IMR-90 (cell line): Measurements from ENCODE around the gene LBH. TPM values are rescaled to one million over a fixed set of nuclear protein-coding genes. Genes with fewer than 3 reads are reported as not detected.

Experiments used
- ATAC-seq: fragments of 200-7000 bp; cut with Tn5 transposase; 2 replicates; pipeline ENCODE4 v1.9.1; 2020; ENCODE audit warnings: low read depth, mild to moderate bottlenecking, moderate library complexity
- BruUV-seq: library from RNA; stranded (reverse); fragments of 400-500 nt; replicated peaks from 2 replicates; lab custom pipeline; 2021; lab: Mats Ljungman, UMichigan
- CTCF ChIA-PET: fragments of 300-600 bp; formaldehyde crosslinking; extraction: SDS; loops from one replicate; lab custom pipeline; 2021; ENCODE audit warnings: antibody characterized with exemption; lab: Yijun Ruan, JAX
- POLR2A ChIA-PET: fragments of 300-600 bp; sonication (Branson Sonifier 250); formaldehyde crosslinking; loops from one replicate; lab custom pipeline; 2022; ENCODE audit warnings: antibody characterized with exemption; ENCODE audit not compliant: unreplicated experiment; lab: Charles Lee
- DNase-seq: peaks from one replicate; pipeline ENCODE4 v3.0.0; 2013
- H2AFZ ChIP-seq: replicated peaks from 2 replicates; pipeline ENCODE3; 2013; ENCODE audit warnings: low read length, mild to moderate bottlenecking; ENCODE audit not compliant: poor library complexity
- H2AK5ac ChIP-seq: 2 replicates; pipeline ENCODE4 v1.6.1; 2013; ENCODE audit warnings: low read depth, low read length, inconsistent platforms
- H2AK9ac ChIP-seq: replicated peaks from 2 replicates; pipeline ENCODE3; 2013; ENCODE audit warnings: mild to moderate bottlenecking, low read depth, low read length, moderate library complexity; ENCODE audit not compliant: poor library complexity
- H2BK120ac ChIP-seq: 2 replicates; pipeline ENCODE4 v1.6.1; 2013; ENCODE audit warnings: low read depth, low read length, inconsistent platforms
- H2BK15ac ChIP-seq: 3 replicates; pipeline ENCODE4 v1.6.1; 2013; ENCODE audit warnings: low read depth, low read length, inconsistent platforms
- H2BK20ac ChIP-seq: 2 replicates; pipeline ENCODE4 v1.6.1; 2013; ENCODE audit warnings: low read depth, mild to moderate bottlenecking, inconsistent platforms, low read length, moderate library complexity
- H2BK5ac ChIP-seq: 2 replicates; pipeline ENCODE4 v1.6.1; 2013; ENCODE audit warnings: mild to moderate bottlenecking, low read depth, low read length, inconsistent platforms; ENCODE audit not compliant: poor library complexity, severe bottlenecking
- H3K14ac ChIP-seq: replicated peaks from 2 replicates; pipeline ENCODE4 v1.6.1; 2013; ENCODE audit warnings: low read depth, low read length, inconsistent platforms
- H3K18ac ChIP-seq: 2 replicates; pipeline ENCODE4 v1.6.1; 2013; ENCODE audit warnings: low read depth, low read length, control low read depth
- H3K23ac ChIP-seq: 2 replicates; pipeline ENCODE4 v1.6.1; 2013; ENCODE audit warnings: low read depth, low read length, inconsistent platforms
- H3K27ac ChIP-seq: 2 replicates; pipeline ENCODE4 v1.5.1; 2013; ENCODE audit warnings: mild to moderate bottlenecking, control low read depth, low read length; ENCODE audit not compliant: insufficient read depth
- H3K27me3 ChIP-seq: 2 replicates; pipeline ENCODE4 v1.6.1; 2013; ENCODE audit warnings: low read length; ENCODE audit not compliant: control insufficient read depth, insufficient read depth
- H3K36me3 ChIP-seq: 2 replicates; pipeline ENCODE4 v1.6.1; 2013; ENCODE audit warnings: low read length, mixed read lengths; ENCODE audit not compliant: control insufficient read depth, insufficient read depth
- H3K4ac ChIP-seq: 2 replicates; pipeline ENCODE4 v1.6.1; 2013; ENCODE audit warnings: low read depth, low read length, inconsistent platforms
- H3K4me1 ChIP-seq: 2 replicates; pipeline ENCODE4 v1.6.1; 2013; ENCODE audit warnings: low read length, mixed read lengths; ENCODE audit not compliant: control insufficient read depth, insufficient read depth
- H3K4me2 ChIP-seq: 2 replicates; pipeline ENCODE4 v1.6.1; 2013; ENCODE audit warnings: low read depth, mild to moderate bottlenecking, control low read depth, low read length, moderate library complexity
- H3K4me3 ChIP-seq: 2 replicates; pipeline ENCODE4 v1.5.1; 2013; ENCODE audit warnings: low read depth, mild to moderate bottlenecking, control low read depth, low read length, moderate library complexity; ENCODE audit not compliant: insufficient read depth
- H3K56ac ChIP-seq: 2 replicates; pipeline ENCODE4 v1.6.1; 2013; ENCODE audit warnings: low read length, inconsistent platforms; ENCODE audit not compliant: insufficient read depth; ENCODE audit errors: extremely low read depth
- H3K79me1 ChIP-seq, 2 experiments: 2 replicates each; pipeline ENCODE4 v1.6.1; 2013; ENCODE audit warnings: low read length in 2 of 2, inconsistent platforms in 1 of 2, low read depth in 1 of 2
- H3K9ac ChIP-seq: 2 replicates; pipeline ENCODE4 v1.6.1; 2013; ENCODE audit warnings: low read depth, low read length, control low read depth
- H3K9me1 ChIP-seq: 2 replicates; pipeline ENCODE4 v1.6.1; 2013; ENCODE audit warnings: low read length, inconsistent platforms; ENCODE audit not compliant: insufficient read depth
- H3K9me3 ChIP-seq: 2 replicates; pipeline ENCODE4 v1.6.1; 2013; ENCODE audit warnings: low read length; ENCODE audit not compliant: control insufficient read depth, insufficient read depth
- H4K20me1 ChIP-seq: 2 replicates; pipeline ENCODE4 v1.6.1; 2013; ENCODE audit warnings: low read length, inconsistent platforms; ENCODE audit not compliant: insufficient read depth
- H4K5ac ChIP-seq: 2 replicates; pipeline ENCODE4 v1.6.1; 2013; ENCODE audit warnings: mild to moderate bottlenecking, low read depth, low read length, control low read depth
- H4K8ac ChIP-seq, 2 experiments: 2 replicates each; pipeline ENCODE4 v1.6.1; 2013; ENCODE audit warnings: low read depth in 2 of 2, low read length in 2 of 2, control low read depth in 1 of 2, inconsistent platforms in 1 of 2
- H4K91ac ChIP-seq: 2 replicates; pipeline ENCODE4 v1.6.1; 2013; ENCODE audit warnings: low read depth, low read length, inconsistent platforms; ENCODE audit not compliant: insufficient read depth
- BHLHE40 ChIP-seq: fragments of 150-350 bp; IDR thresholded peaks from 2 replicates; pipeline ENCODE4 v1.6.1; 2016; ENCODE audit warnings: mild to moderate bottlenecking, low read depth, low read length
- CEBPB ChIP-seq: IDR thresholded peaks from 2 replicates; pipeline ENCODE4 v1.6.1; 2012; ENCODE audit warnings: low read depth, low read length, improper control_type of control experiment
- CHD1 ChIP-seq: IDR thresholded peaks from 2 replicates; pipeline ENCODE4 v1.6.1; 2012; ENCODE audit warnings: low read depth, low read length, improper control_type of control experiment
- CTCF ChIP-seq: conservative IDR thresholded peaks from 2 replicates; pipeline ENCODE4 v1.5.1; 2012; ENCODE audit warnings: mild to moderate bottlenecking, low read depth, low read length, improper control_type of control experiment
- FOS ChIP-seq: fragments of 150-350 bp; IDR thresholded peaks from 2 replicates; pipeline ENCODE4 v1.6.1; 2016; ENCODE audit warnings: low read depth, low read length
- MAFK ChIP-seq: IDR thresholded peaks from 2 replicates; pipeline ENCODE4 v1.6.1; 2012; ENCODE audit warnings: low read depth, low read length, improper control_type of control experiment
- MAZ ChIP-seq: IDR thresholded peaks from 2 replicates; pipeline ENCODE4 v1.6.1; 2012; ENCODE audit warnings: low read depth, mild to moderate bottlenecking, low read length, improper control_type of control experiment, moderate library complexity, borderline replicate concordance
- MXI1 ChIP-seq: IDR thresholded peaks from 2 replicates; pipeline ENCODE4 v1.6.1; 2012; ENCODE audit warnings: low read depth, mild to moderate bottlenecking, low read length, moderate library complexity, borderline replicate concordance
- NFE2L2 ChIP-seq: fragments of 150-350 bp; IDR thresholded peaks from 2 replicates; pipeline ENCODE4 v1.6.1; 2016; ENCODE audit warnings: low read depth, mild to moderate bottlenecking, low read length
- POLR2A ChIP-seq: IDR thresholded peaks from 2 replicates; pipeline ENCODE4 v1.6.1; 2012; ENCODE audit warnings: mild to moderate bottlenecking, low read depth, low read length
- RAD21 ChIP-seq: IDR thresholded peaks from 2 replicates; pipeline ENCODE4 v1.6.1; 2012; ENCODE audit warnings: low read length, improper control_type of control experiment
- RCOR1 ChIP-seq: IDR thresholded peaks from 2 replicates; pipeline ENCODE4 v1.6.1; 2012; ENCODE audit warnings: mild to moderate bottlenecking, low read length, improper control_type of control experiment; ENCODE audit not compliant: insufficient replicate concordance
- RFX5 ChIP-seq: IDR thresholded peaks from 2 replicates; pipeline ENCODE4 v1.8.0; 2012; ENCODE audit warnings: low read depth, mild to moderate bottlenecking, low read length, moderate library complexity
- SMC3 ChIP-seq: fragments of 150-350 bp; IDR thresholded peaks from 2 replicates; pipeline ENCODE4 v1.6.1; 2016; ENCODE audit warnings: low read depth, mild to moderate bottlenecking, antibody characterized with exemption, low read length, moderate library complexity
- WGBS, 2 experiments: methylation state at CpG; one replicate each; pipeline versions ENCODE4 v1.1.5 to v1.1.7; 2013; ENCODE audit warnings: missing lambda C conversion rate in 2 of 2; ENCODE audit not compliant: insufficient read length in 1 of 2; ENCODE audit errors: extremely low coverage in 2 of 2; 5-methylcytosine and 5-hydroxymethylcytosine counted together
- dilution Hi-C: fragments of 300-500 bp; cut with HindIII; formaldehyde crosslinking; loops from one replicate; pipeline ENCODE4 v1.14.3; 2018; ENCODE audit warnings: low sequenced_read_pairs; ENCODE audit not compliant: unreplicated experiment
- in situ Hi-C: fragments of 300-500 bp; cut with MboI; formaldehyde crosslinking; loops from 3 replicates; pipeline ENCODE4 v1.14.3; 2019; ENCODE audit warnings: low sequenced_read_pairs, inconsistent platforms, mixed read lengths
- intact Hi-C: fragments of 100-400 bp; cut with micrococcal nuclease; formaldehyde crosslinking; loops from 2 replicates; pipeline ENCODE4 v1.10.0; 2022
- polyA plus RNA-seq, 3 experiments: library from polyadenylated mRNA; depleted of rRNA; stranded (reverse); fragments of >200 nt; gene quantifications; 2 replicates each; pipeline ENCODE4 v1.2.3, GENCODE V29; 2012; ENCODE audit warnings: low replicate concordance in 1 of 3
- total RNA-seq: library from RNA; depleted of rRNA; stranded (reverse); fragments of >200 nt; gene quantifications from 2 replicates; pipeline ENCODE4 v1.2.3, GENCODE V29; 2012
- TF ChIP-seq, protein P1 (sequence below): fragments of 150-350 bp; IDR thresholded peaks from 2 replicates; pipeline ENCODE4 v1.6.1; 2016; ENCODE audit warnings: low read depth, mild to moderate bottlenecking, low read length, moderate library complexity, borderline replicate concordance
- TF ChIP-seq, protein P2 (sequence below): fragments of 150-350 bp; IDR thresholded peaks from 2 replicates; pipeline ENCODE4 v1.6.1; 2017; ENCODE audit warnings: mild to moderate bottlenecking, antibody characterized with exemption, low read length, low read depth

The LBH gene
- total and polyA plus RNA-seq, 2 of the 4 experiments (the other 2 are of a cell fraction): 158 to 202 TPM

DNA sequence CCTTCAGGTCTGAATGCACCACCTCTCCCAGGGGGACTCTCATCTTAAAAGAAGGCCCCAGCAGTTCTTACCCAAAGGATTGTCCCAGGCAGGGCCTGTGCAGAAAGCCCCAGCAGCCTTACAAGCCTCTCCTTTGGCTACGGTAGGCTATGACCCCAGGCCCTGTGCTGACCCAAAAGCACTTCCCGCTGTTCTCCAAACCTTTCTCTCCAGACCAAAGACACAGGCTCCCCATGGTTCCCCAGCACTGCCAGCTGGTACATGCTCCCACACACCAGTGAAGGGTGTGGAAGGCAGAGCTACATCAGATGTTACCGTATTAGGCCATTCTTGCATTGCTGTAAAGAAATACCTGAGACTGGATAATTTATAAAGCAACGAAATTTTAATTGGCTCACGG lies 35.4 kb downstream of the LBH start:
- peak overlapping the region; percentile 99 for H4K91ac ChIP-seq
- ChIA-PET CTCF (no interaction called here), POLR2A (no interaction called here)
- H3K79me1 ChIP-seq: peaks cover 7 to 13% of the 10 kb centered on the region in 2 experiments; a peak in 2 of 4 replicates
- no peak overlapping the region for H3K4me3 ChIP-seq
- DNase-seq (no peak), ATAC-seq (no peak)
- H4K5ac ChIP-seq: peak overlapping the region; percentile 71; the same call in 1 of the 2 replicates
- peak overlapping the region; percentile 99; the same call in 1 of the 2 replicates for H2BK20ac ChIP-seq
- BruUV-seq: no TSS peak
- no peak overlapping the region for H3K9ac ChIP-seq
- H2BK120ac ChIP-seq: peak overlapping the region; percentile 98
- peaks cover 11% of the 10 kb centered on the region for H3K4me1 ChIP-seq
- H3K27me3 ChIP-seq: no peaks in the 10 kb centered on the region
- peak overlapping the region; percentile 94; the same call in 1 of the 2 replicates for H3K14ac ChIP-seq
- dilution Hi-C loops: no loop called here
- peaks cover 8% of the 10 kb centered on the region for H3K9me1 ChIP-seq
- no peak for TF ChIP-seq SMC3
- TF ChIP-seq CEBPB: no peak
- TF ChIP-seq BHLHE40: no peak
- TF ChIP-seq CTCF: no peak
- TF ChIP-seq, protein P1, sequence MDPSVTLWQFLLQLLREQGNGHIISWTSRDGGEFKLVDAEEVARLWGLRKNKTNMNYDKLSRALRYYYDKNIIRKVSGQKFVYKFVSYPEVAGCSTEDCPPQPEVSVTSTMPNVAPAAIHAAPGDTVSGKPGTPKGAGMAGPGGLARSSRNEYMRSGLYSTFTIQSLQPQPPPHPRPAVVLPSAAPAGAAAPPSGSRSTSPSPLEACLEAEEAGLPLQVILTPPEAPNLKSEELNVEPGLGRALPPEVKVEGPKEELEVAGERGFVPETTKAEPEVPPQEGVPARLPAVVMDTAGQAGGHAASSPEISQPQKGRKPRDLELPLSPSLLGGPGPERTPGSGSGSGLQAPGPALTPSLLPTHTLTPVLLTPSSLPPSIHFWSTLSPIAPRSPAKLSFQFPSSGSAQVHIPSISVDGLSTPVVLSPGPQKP: no peak
- TF ChIP-seq RFX5: no peak
- TF ChIP-seq RAD21: no peak
- TF ChIP-seq MXI1: no peak
- TF ChIP-seq MAFK: no peak
- TF ChIP-seq, protein P2, sequence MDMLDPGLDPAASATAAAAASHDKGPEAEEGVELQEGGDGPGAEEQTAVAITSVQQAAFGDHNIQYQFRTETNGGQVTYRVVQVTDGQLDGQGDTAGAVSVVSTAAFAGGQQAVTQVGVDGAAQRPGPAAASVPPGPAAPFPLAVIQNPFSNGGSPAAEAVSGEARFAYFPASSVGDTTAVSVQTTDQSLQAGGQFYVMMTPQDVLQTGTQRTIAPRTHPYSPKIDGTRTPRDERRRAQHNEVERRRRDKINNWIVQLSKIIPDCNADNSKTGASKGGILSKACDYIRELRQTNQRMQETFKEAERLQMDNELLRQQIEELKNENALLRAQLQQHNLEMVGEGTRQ: no peak
- no peak for TF ChIP-seq POLR2A
- TF ChIP-seq NFE2L2: no peak
- no peak for TF ChIP-seq MAZ
- no peak for TF ChIP-seq RCOR1
- TF ChIP-seq CHD1: no peak
- TF ChIP-seq FOS: no peak
- 90% methylated on average over 2 of the region's 5 CpGs; no CpG with 5 or more reads in 1 of the 2 experiments for WGBS, 2 experiments
- H3K23ac ChIP-seq: no peak overlapping the region
- no peak overlapping the region for H3K56ac ChIP-seq
- H2AFZ ChIP-seq: no peak overlapping the region
- H3K4ac ChIP-seq: peak overlapping the region; percentile 99
- no peaks in the 10 kb centered on the region for H3K36me3 ChIP-seq
- intact Hi-C loops: no loop called here
- H4K8ac ChIP-seq: peak overlapping the region; percentile 93 to 95; a peak in 3 of 4 replicates
- H2BK5ac ChIP-seq: peak overlapping the region; percentile 97
- peak overlapping the region; percentile 95 for H2AK5ac ChIP-seq
- no peaks in the 10 kb centered on the region for H4K20me1 ChIP-seq
- H2BK15ac ChIP-seq: peak overlapping the region; percentile 84; the same call in 2 of the 3 replicates
- H3K27ac ChIP-seq: peak overlapping the region; percentile 100; the same call in 1 of the 2 replicates
- no peak overlapping the region for H3K4me2 ChIP-seq
- no peak overlapping the region for H2AK9ac ChIP-seq
- H3K18ac ChIP-seq: peak overlapping the region; percentile 74
- peaks cover 9% of the 10 kb centered on the region for H3K9me3 ChIP-seq
- in situ Hi-C loops: no loop called here
